Suprapubic skin (tissue), 3 donors: Measurements from ENCODE around the gene IGSF9.

Experiments used
- CTCF ChIP-seq, 2 donors: fragments of 200-600 bp in 1 of 2; fragments of 450-650 bp in 1 of 2; sonication (generic) in 1 of 2; IDR thresholded peaks; one replicate each; pipeline ENCODE4 v1.5.1; 2016 to 2019; ENCODE audit warnings: antibody characterized with exemption in 2 of 2, mild to moderate bottlenecking in 1 of 2, moderate library complexity in 1 of 2
- POLR2A ChIP-seq, 2 donors: fragments of 450-650 bp; IDR thresholded peaks; one replicate each; pipeline ENCODE4 v1.6.1; 2017; ENCODE audit warnings: antibody characterized with exemption in 2 of 2, mild to moderate bottlenecking in 2 of 2, moderate library complexity in 2 of 2

- TF ChIP-seq CTCF (IDR thresholded peaks at IDR 0.05) (no peak), POLR2A (IDR thresholded peaks at IDR 0.05) (no peak)
Observed at GRCh38 chr1:159937054-159937750, 8.2 kb downstream of the IGSF9 start.
